HepG2 (cell line): ENCODE data around the gene TMEM141. TPM values are rescaled to one million over a fixed set of nuclear protein-coding genes. Genes with fewer than 3 reads are reported as not detected.
A peak's percentile ranks its signal among the peaks of the same experiment; 100 is the strongest.

Experiments used
- HES4 ChIP-seq: sonication (generic); formaldehyde crosslinking; IDR thresholded peaks from 2 replicates; pipeline ENCODE4 v1.9.0; 2021; ENCODE audit warnings: mild to moderate bottlenecking, missing genetic modification reagents, borderline replicate concordance
- HOXA9 ChIP-seq: sonication (generic); formaldehyde crosslinking; IDR thresholded peaks from 2 replicates; pipeline ENCODE4 v1.8.1; 2022; ENCODE audit warnings: missing genetic modification reagents, mild to moderate bottlenecking, moderate library complexity, borderline replicate concordance
- MED1 ChIP-seq: sonication (generic); formaldehyde crosslinking; IDR thresholded peaks from 2 replicates; pipeline ENCODE4 v1.4.0; 2020; ENCODE audit warnings: missing genetic modification reagents
- PHF8 ChIP-seq: sonication (generic); formaldehyde crosslinking; IDR thresholded peaks from 2 replicates; pipeline ENCODE4 v1.5.0; 2020; ENCODE audit warnings: missing genetic modification reagents
- RARG ChIP-seq: sonication (generic); formaldehyde crosslinking; IDR thresholded peaks from 2 replicates; pipeline ENCODE4 v1.4.0; 2020; ENCODE audit warnings: low read depth, mild to moderate bottlenecking, missing genetic modification reagents
- RBM22 ChIP-seq: fragments of 200-400 bp; formaldehyde crosslinking; optimal IDR thresholded peaks from 2 replicates; pipeline ENCODE3; 2017; ENCODE audit warnings: mild to moderate bottlenecking, low read length, moderate library complexity
- SP1 ChIP-seq, 2 experiments: fragments of 450-650 bp in 1 of 2; sonication (generic) in 1 of 2; formaldehyde crosslinking in 1 of 2; IDR thresholded peaks; 2 replicates each; pipeline versions ENCODE4 v1.4.0 to v1.6.1; 2016 to 2020; ENCODE audit warnings: missing genetic modification reagents in 1 of 2
- U2AF2 ChIP-seq: fragments of 200-400 bp; formaldehyde crosslinking; IDR thresholded peaks from 2 replicates; pipeline ENCODE4 v1.6.1; 2017; ENCODE audit warnings: low read depth, mild to moderate bottlenecking, low read length
- ZNF180 ChIP-seq: sonication (generic); formaldehyde crosslinking; IDR thresholded peaks from 2 replicates; pipeline ENCODE4 v1.4.0; 2020; ENCODE audit warnings: low read depth, missing genetic modification reagents, borderline replicate concordance
- ZNF724P ChIP-seq: sonication (generic); formaldehyde crosslinking; IDR thresholded peaks from 2 replicates; pipeline ENCODE4 v1.8.0; 2022; ENCODE audit warnings: missing genetic modification reagents, borderline replicate concordance
- polyA plus RNA-seq, 8 experiments: library from polyadenylated mRNA; depleted of rRNA in 3 of 8; stranded (reverse) in 7 of 8; unstranded in 1 of 8; fragments of >200 nt; fragmentation: Illumina TruSeq in 4 of 8; extraction: Trizol in 4 of 8; gene quantifications; 2 replicates each; pipeline versions ENCODE4 v1.2.1 to v1.2.3, GENCODE V29; 2011 to 2016; ENCODE audit warnings: low read depth in 4 of 8, missing spikeins in 1 of 8, mixed read lengths in 1 of 8; ENCODE audit not compliant: insufficient read depth in 1 of 8
- total RNA-seq, 5 experiments: library from RNA; depleted of rRNA; stranded (reverse); fragments of >200 nt; fragmentation: Illumina TruSeq; extraction: Trizol; gene quantifications; 2 replicates each; pipeline ENCODE4 v1.2.3, GENCODE V29; 2016; ENCODE audit warnings: low read depth in 1 of 5
- TF ChIP-seq, protein P1 (sequence below): sonication (generic); formaldehyde crosslinking; conservative IDR thresholded peaks from 2 replicates; pipeline ENCODE4 v1.8.0; 2022; ENCODE audit warnings: mild to moderate bottlenecking, moderate library complexity, missing genetic modification reagents
- TF ChIP-seq, protein P2 (sequence below): conservative IDR thresholded peaks from 2 replicates; pipeline ENCODE4 v1.6.1; 2018; ENCODE audit warnings: missing genetic modification reagents
- TF ChIP-seq, protein P3 (sequence below): sonication (generic); formaldehyde crosslinking; IDR thresholded peaks from 2 replicates; pipeline ENCODE4 v1.8.0; 2022; ENCODE audit warnings: mild to moderate bottlenecking, missing genetic modification reagents, borderline replicate concordance
- TF ChIP-seq, protein P4 (sequence below): sonication (generic); formaldehyde crosslinking; IDR thresholded peaks from 2 replicates; pipeline ENCODE4 v1.4.0; 2020; ENCODE audit warnings: missing genetic modification reagents; ENCODE audit errors: not compliant biosample characterization
- TF ChIP-seq, protein P5 (sequence below): sonication (generic); formaldehyde crosslinking; IDR thresholded peaks from 2 replicates; pipeline ENCODE4 v1.5.0; 2020; ENCODE audit warnings: mild to moderate bottlenecking, missing genetic modification reagents, moderate library complexity
- TF ChIP-seq, protein P6 (sequence below), 2 experiments: sonication (generic) in 1 of 2; formaldehyde crosslinking in 1 of 2; IDR thresholded peaks; 2 replicates each; pipeline versions ENCODE4 v1.4.0 to v1.6.1; 2018 to 2020; ENCODE audit warnings: missing genetic modification reagents in 2 of 2, borderline replicate concordance in 1 of 2, low read depth in 1 of 2, mild to moderate bottlenecking in 1 of 2, missing biosample characterization in 1 of 2

Gene TMEM141
- total and polyA plus RNA-seq, 2 of the 13 experiments (the other 11 are each of a cell fraction or from before 2014, with no cell fraction given), result 81.0 to 202 TPM

DNA sequence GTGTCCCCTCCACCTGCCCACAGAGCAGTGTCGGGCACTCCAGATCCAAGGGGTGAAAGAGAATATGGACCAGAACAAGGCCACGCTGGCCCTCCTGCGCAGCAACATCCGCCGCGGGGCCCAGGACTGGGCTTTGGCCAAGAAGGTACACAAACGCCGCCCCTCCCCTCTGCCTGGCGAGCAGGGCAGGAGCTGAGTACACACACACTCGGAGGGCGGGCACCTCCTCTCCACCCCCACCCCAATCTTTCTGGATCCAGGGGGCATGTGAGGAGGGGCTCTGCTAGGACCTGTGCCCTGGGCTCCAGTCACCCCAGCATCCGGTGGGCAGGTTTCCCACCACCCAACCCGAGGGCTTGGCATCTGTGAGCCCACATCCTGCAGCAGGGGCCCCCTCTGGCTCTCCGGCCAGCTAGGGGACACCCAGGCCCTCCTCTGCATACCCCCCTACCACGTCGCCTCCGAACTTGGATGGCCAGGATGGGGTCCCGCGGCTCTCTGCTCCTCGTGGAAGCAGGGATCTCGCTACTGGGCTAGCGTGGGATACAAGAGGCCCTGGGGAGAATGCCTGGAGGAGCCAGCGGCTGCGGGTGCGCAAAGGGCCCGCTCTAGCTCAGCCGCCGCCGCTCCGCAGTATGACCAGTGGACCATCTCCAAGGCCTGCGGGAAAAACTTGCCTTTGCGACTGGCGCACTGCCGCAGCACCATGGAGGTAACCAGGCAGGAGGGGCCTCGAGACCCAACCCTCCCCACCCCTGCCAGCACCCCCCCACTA is 8.1 kb downstream of the TMEM141 start (continued):
- TF ChIP-seq, protein P1, sequence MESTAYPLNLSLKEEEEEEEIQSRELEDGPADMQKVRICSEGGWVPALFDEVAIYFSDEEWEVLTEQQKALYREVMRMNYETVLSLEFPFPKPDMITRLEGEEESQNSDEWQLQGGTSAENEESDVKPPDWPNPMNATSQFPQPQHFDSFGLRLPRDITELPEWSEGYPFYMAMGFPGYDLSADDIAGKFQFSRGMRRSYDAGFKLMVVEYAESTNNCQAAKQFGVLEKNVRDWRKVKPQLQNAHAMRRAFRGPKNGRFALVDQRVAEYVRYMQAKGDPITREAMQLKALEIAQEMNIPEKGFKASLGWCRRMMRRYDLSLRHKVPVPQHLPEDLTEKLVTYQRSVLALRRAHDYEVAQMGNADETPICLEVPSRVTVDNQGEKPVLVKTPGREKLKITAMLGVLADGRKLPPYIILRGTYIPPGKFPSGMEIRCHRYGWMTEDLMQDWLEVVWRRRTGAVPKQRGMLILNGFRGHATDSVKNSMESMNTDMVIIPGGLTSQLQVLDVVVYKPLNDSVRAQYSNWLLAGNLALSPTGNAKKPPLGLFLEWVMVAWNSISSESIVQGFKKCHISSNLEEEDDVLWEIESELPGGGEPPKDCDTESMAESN (CRISPR knock-in tag), result 0 out of 2 replicates have a peak, but pooled peaks have one; percentile 5
- no peak for TF ChIP-seq ZNF724P (CRISPR knock-in tag)
- TF ChIP-seq SP1 (IDR thresholded peaks at IDR 0.05), result no peak
- 0 out of 2 replicates have a peak, but pooled peaks have one; percentile 62 for TF ChIP-seq SP1 (CRISPR knock-in tag; IDR thresholded peaks at IDR 0.05)
- TF ChIP-seq, protein P2, sequence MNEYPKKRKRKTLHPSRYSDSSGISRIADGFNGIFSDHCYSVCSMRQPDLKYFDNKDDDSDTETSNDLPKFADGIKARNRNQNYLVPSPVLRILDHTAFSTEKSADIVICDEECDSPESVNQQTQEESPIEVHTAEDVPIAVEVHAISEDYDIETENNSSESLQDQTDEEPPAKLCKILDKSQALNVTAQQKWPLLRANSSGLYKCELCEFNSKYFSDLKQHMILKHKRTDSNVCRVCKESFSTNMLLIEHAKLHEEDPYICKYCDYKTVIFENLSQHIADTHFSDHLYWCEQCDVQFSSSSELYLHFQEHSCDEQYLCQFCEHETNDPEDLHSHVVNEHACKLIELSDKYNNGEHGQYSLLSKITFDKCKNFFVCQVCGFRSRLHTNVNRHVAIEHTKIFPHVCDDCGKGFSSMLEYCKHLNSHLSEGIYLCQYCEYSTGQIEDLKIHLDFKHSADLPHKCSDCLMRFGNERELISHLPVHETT (CRISPR knock-in tag), result 0 out of 2 replicates have a peak, but pooled peaks have one; percentile 33
- no peak for TF ChIP-seq ZNF180 (CRISPR knock-in tag)
- TF ChIP-seq, protein P3, sequence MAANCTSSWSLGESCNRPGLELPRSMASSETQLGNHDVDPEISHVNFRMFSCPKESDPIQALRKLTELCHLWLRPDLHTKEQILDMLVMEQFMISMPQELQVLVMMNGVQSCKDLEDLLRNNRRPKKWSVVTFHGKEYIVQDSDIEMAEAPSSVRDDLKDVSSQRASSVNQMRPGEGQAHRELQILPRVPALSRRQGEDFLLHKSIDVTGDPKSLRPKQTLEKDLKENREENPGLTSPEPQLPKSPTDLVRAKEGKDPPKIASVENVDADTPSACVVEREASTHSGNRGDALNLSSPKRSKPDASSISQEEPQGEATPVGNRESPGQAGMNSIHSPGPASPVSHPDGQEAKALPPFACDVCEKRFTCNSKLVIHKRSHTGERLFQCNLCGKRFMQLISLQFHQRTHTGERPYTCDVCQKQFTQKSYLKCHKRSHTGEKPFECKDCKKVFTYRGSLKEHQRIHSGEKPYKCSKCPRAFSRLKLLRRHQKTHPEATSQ (CRISPR knock-in tag), result 0 out of 2 replicates have a peak, but pooled peaks have one; percentile 41
- peak; percentile 76 for TF ChIP-seq PHF8 (CRISPR knock-in tag)
- TF ChIP-seq RARG (CRISPR knock-in tag), result 0 out of 2 replicates have a peak, but pooled peaks have one; percentile 31
- no peak for TF ChIP-seq HOXA9
- TF ChIP-seq, protein P4, sequence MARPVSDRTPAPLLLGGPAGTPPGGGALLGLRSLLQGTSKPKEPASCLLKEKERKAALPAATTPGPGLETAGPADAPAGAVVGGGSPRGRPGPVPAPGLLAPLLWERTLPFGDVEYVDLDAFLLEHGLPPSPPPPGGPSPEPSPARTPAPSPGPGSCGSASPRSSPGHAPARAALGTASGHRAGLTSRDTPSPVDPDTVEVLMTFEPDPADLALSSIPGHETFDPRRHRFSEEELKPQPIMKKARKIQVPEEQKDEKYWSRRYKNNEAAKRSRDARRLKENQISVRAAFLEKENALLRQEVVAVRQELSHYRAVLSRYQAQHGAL, result no peak
- TF ChIP-seq MED1 (CRISPR knock-in tag), result peak; percentile 99
- no peak; the same call in 1 of the 2 replicates for TF ChIP-seq HES4 (CRISPR knock-in tag)
- TF ChIP-seq, protein P5, sequence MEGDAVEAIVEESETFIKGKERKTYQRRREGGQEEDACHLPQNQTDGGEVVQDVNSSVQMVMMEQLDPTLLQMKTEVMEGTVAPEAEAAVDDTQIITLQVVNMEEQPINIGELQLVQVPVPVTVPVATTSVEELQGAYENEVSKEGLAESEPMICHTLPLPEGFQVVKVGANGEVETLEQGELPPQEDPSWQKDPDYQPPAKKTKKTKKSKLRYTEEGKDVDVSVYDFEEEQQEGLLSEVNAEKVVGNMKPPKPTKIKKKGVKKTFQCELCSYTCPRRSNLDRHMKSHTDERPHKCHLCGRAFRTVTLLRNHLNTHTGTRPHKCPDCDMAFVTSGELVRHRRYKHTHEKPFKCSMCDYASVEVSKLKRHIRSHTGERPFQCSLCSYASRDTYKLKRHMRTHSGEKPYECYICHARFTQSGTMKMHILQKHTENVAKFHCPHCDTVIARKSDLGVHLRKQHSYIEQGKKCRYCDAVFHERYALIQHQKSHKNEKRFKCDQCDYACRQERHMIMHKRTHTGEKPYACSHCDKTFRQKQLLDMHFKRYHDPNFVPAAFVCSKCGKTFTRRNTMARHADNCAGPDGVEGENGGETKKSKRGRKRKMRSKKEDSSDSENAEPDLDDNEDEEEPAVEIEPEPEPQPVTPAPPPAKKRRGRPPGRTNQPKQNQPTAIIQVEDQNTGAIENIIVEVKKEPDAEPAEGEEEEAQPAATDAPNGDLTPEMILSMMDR (CRISPR knock-in tag), result 0 out of 2 replicates have a peak, but pooled peaks have one; percentile 8
- no peak for TF ChIP-seq RBM22
- TF ChIP-seq, protein P6, sequence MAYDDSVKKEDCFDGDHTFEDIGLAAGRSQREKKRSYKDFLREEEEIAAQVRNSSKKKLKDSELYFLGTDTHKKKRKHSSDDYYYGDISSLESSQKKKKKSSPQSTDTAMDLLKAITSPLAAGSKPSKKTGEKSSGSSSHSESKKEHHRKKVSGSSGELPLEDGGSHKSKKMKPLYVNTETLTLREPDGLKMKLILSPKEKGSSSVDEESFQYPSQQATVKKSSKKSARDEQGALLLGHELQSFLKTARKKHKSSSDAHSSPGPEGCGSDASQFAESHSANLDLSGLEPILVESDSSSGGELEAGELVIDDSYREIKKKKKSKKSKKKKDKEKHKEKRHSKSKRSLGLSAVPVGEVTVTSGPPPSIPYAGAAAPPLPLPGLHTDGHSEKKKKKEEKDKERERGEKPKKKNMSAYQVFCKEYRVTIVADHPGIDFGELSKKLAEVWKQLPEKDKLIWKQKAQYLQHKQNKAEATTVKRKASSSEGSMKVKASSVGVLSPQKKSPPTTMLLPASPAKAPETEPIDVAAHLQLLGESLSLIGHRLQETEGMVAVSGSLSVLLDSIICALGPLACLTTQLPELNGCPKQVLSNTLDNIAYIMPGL (CRISPR knock-in tag; IDR thresholded peaks at IDR 0.05; ENCODE audit: borderline replicate concordance in 1 of 2, low read depth in 1 of 2), result peak; percentile 48 to 55; a peak in 2 of 4 replicates
- 0 out of 2 replicates have a peak, but pooled peaks have one; percentile 50 for TF ChIP-seq U2AF2
